ENCODE data around the gene RD3L. TPM values are rescaled to one million over a fixed set of nuclear protein-coding genes. Genes with fewer than 3 reads are reported as not detected.

The RD3L gene
- total RNA-seq, 1 experiment from 2014 or later = not detected

- BruUV-seq (replicated peaks) = no TSS peak
- peaks cover under 1 to 9% of the 10 kb centered on the region in 2 experiments; a peak in 3 of 4 replicates for H3K4me1 ChIP-seq (ENCODE audit: control insufficient read depth in 1 of 2, insufficient read depth in 2 of 2, low read length in 2 of 2)
- H3K9ac ChIP-seq (ENCODE audit: low read length) = no peak overlapping the region
- ChIA-PET POLR2A (no interaction called here), CTCF (interaction anchor here (1.3 to 2.3 kb wide), 5 partner anchors 10 to 84 kb away, joined by 3 to 30 read pairs (median 5); no protein-coding TSS in a partner anchor), RAD21 (ENCODE audit: low non-redundant PET in 1 of 2, low total read pairs in 2 of 2, uncharacterized antibody in 2 of 2, unreplicated experiment in 2 of 2) (interaction anchor here in 1 of 2 experiments (1.4 kb wide), 1 partner anchor 11 kb away, joined by 4 read pairs; no protein-coding TSS in a partner anchor)
- intact Hi-C loops (cut with micrococcal nuclease) = loop anchor here (10.0 kb wide), 1 partner anchor 325 kb away; no protein-coding TSS in a partner anchor
- no peak for DNase-seq (ENCODE audit: low read depth, low spot score)
- H3K4me2 ChIP-seq (ENCODE audit: low read length) = no peak overlapping the region
- H3K4me3 ChIP-seq (replicated peaks in 1 of 2; ENCODE audit: low read depth in 1 of 2, low read length in 2 of 2) = no peak overlapping the region
- H3K27ac ChIP-seq (ENCODE audit: low read depth, low read length) = no peak overlapping the region
- no peaks in the 10 kb centered on the region for H3K27me3 ChIP-seq (ENCODE audit: insufficient read depth, low read length)
- no peaks in the 10 kb centered on the region for H3K79me2 ChIP-seq (ENCODE audit: insufficient read depth, low read length)
- no peaks in the 10 kb centered on the region; a peak in 1 of 4 replicates for H3K9me3 ChIP-seq (ENCODE audit: control insufficient read depth in 1 of 2, insufficient read depth in 1 of 2, low read depth in 1 of 2, low read length in 2 of 2)
- no peaks in the 10 kb centered on the region for H3K9me2 ChIP-seq (ENCODE audit: insufficient read depth)
- no peaks in the 10 kb centered on the region for H4K20me1 ChIP-seq (ENCODE audit: insufficient read depth)
- no peaks in the 10 kb centered on the region for H3K36me3 ChIP-seq (ENCODE audit: control insufficient read depth in 1 of 2, insufficient read depth in 2 of 2, low read length in 2 of 2)
- H2AFZ ChIP-seq (ENCODE audit: low read depth, low read length, poor library complexity, severe bottlenecking) = no peak overlapping the region
- TF ChIP-seq POLR2AphosphoS5 (IDR thresholded peaks at IDR 0.05; ENCODE audit: low read depth, low read length) = no peak
- TF ChIP-seq SRF (IDR thresholded peaks at IDR 0.05; ENCODE audit: low read depth) = no peak
- no peak for TF ChIP-seq EGR1 (IDR thresholded peaks at IDR 0.05; ENCODE audit: low read depth)
- no peak for TF ChIP-seq ZBTB33 (IDR thresholded peaks at IDR 0.05; ENCODE audit: extremely low read depth, insufficient replicate concordance, low read length)
- no peak for TF ChIP-seq RAD21 (IDR thresholded peaks at IDR 0.05; ENCODE audit: low read depth)
- no peak for TF ChIP-seq EZH2 (IDR thresholded peaks at IDR 0.05)
- TF ChIP-seq, protein P1, sequence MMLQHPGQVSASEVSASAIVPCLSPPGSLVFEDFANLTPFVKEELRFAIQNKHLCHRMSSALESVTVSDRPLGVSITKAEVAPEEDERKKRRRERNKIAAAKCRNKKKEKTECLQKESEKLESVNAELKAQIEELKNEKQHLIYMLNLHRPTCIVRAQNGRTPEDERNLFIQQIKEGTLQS (IDR thresholded peaks at IDR 0.05) = no peak
- TF ChIP-seq ZNF274 (IDR thresholded peaks at IDR 0.05; ENCODE audit: low read depth, low read length) = no peak
- no peak for TF ChIP-seq CEBPB (IDR thresholded peaks at IDR 0.05; ENCODE audit: low read depth)
- no peak for TF ChIP-seq MAX (IDR thresholded peaks at IDR 0.05)
- ATAC-seq = no peak
Measured at GRCh38 chr14:103899833-103900232, 42.5 kb downstream of the RD3L start.
